SU-DHL-6 (cell line): ENCODE results near the gene NUFIP2.
"Not testable (repeated sequence)": the region's sequence is repeated elsewhere in the genome, so short reads cannot be mapped to it uniquely, and the experiment has no call there.

Experiments
- H2AFZ ChIP-seq: fragments of 200-600 bp; sonication (generic); 2 replicates; pipeline ENCODE4 v1.6.1; 2014; ENCODE audit warnings: low read depth, mild to moderate bottlenecking, moderate library complexity, mixed read lengths, antibody characterized with exemption, low read length; ENCODE audit not compliant: severe bottlenecking
- H3F3A ChIP-seq: fragments of 200-600 bp; shearing (Covaris generic); 2 replicates; pipeline ENCODE4 v1.6.0; 2016; ENCODE audit warnings: antibody characterized with exemption, mild to moderate bottlenecking; ENCODE audit not compliant: insufficient read depth
- H3K27ac ChIP-seq: fragments of 200-600 bp; sonication (generic); 2 replicates; pipeline ENCODE4 v1.5.1; 2016; ENCODE audit warnings: low read depth, mild to moderate bottlenecking, low read length, moderate library complexity, mixed read lengths
- H3K27me3 ChIP-seq: fragments of 200-600 bp; sonication (generic), shearing (Covaris generic); 2 replicates; pipeline ENCODE4 v1.6.0; 2014; ENCODE audit warnings: mild to moderate bottlenecking, low read length
- H3K36me3 ChIP-seq: fragments of 200-600 bp; sonication (generic); 2 replicates; pipeline ENCODE4 v1.6.1; 2014; ENCODE audit warnings: mild to moderate bottlenecking, low read length, mixed read lengths
- H3K4me2 ChIP-seq: fragments of 300-600, 200-600 bp; shearing (Covaris generic), sonication (generic); 2 replicates; pipeline ENCODE4 v1.6.0; 2014; ENCODE audit warnings: low read length, low read depth, mild to moderate bottlenecking; ENCODE audit not compliant: poor library complexity, severe bottlenecking
- H3K4me3 ChIP-seq: fragments of 200-600 bp; sonication (generic); 2 replicates; pipeline ENCODE4 v1.5.1; 2014; ENCODE audit warnings: antibody characterized with exemption, low read length, mild to moderate bottlenecking, mixed read lengths; ENCODE audit not compliant: insufficient read depth, poor library complexity, severe bottlenecking
- H3K79me2 ChIP-seq: fragments of 200-600 bp; sonication (generic); 2 replicates; pipeline ENCODE4 v1.6.1; 2014; ENCODE audit warnings: mild to moderate bottlenecking, low read length, moderate library complexity; ENCODE audit not compliant: insufficient read depth
- H3K9ac ChIP-seq: fragments of 200-600 bp; sonication (generic); 2 replicates; pipeline ENCODE4 v1.7.0; 2014; ENCODE audit warnings: mild to moderate bottlenecking, low read length
- H3K9me2 ChIP-seq: fragments of 200-600 bp; sonication (generic); replicated peaks from 2 replicates; pipeline ENCODE4 v1.6.1; 2014; ENCODE audit warnings: low read length; ENCODE audit not compliant: insufficient read depth
- H3K9me3 ChIP-seq: fragments of 200-600 bp; sonication (generic); 2 replicates; pipeline ENCODE4 v1.6.1; 2014; ENCODE audit warnings: low read length, mixed read lengths; ENCODE audit not compliant: insufficient read depth
- H4K20me1 ChIP-seq: fragments of 200-600 bp; sonication (generic); 2 replicates; pipeline ENCODE4 v1.6.1; 2014; ENCODE audit warnings: low read depth, mild to moderate bottlenecking, antibody characterized with exemption, low read length, moderate library complexity, mixed read lengths
- CTCF ChIP-seq: fragments of 200-600 bp; sonication (generic); IDR thresholded peaks from one replicate; pipeline ENCODE4 v1.5.1; 2017; ENCODE audit warnings: antibody characterized with exemption, mild to moderate bottlenecking, low read length, moderate library complexity; ENCODE audit not compliant: insufficient read depth, poor library complexity, severe bottlenecking
- EZH2phosphoT487 ChIP-seq: fragments of 200-600 bp; sonication (generic), shearing (Covaris generic); conservative IDR thresholded peaks from 2 replicates; pipeline ENCODE4 v1.6.1; 2018; ENCODE audit warnings: mild to moderate bottlenecking, antibody characterized with exemption, low read length, moderate library complexity, mixed read lengths

The NUFIP2 gene

GRCh38 chr17:29278692-29279091, 15.3 kb downstream of the NUFIP2 start:
- Histone ChIP-seq H3K9me3 (no peaks in the 10 kb centered on the region), H3K27ac (no peak overlapping the region), H3K4me2 (no peak overlapping the region), H3F3A (peaks cover 9% of the 10 kb centered on the region; the same call in 1 of the 2 replicates), H3K9ac (no peak overlapping the region), H4K20me1 (peaks cover 70% of the 10 kb centered on the region), H3K4me3 (no peak overlapping the region), H3K79me2 (peaks cover 100% of the 10 kb centered on the region), H3K9me2 (no peaks in the 10 kb centered on the region), H3K36me3 (peaks cover 31% of the 10 kb centered on the region), H2AFZ (no peak overlapping the region), H3K27me3 (no peaks in the 10 kb centered on the region)
- TF ChIP-seq CTCF (no peak), EZH2phosphoT487 (no peak)

DNA sequence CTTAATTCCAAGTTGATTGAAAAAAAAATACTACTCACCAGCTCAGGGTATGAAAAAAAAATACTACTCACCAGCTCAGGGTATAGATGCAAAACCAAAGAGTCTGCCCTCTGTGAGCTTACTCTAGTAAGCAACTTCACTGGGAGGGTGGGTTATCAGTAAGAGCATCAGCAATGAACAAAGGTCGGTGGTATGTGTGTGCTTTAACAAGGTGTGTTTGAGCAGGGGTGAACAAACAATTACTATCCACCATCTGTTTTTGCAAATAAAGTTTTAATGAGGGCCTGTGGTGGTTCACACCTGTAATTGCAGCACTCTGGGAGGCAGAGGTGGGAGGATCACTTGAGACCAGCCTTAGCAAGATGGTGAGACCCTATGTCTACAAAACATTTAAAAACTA, 20.0 kb downstream of the NUFIP2 start:
- Histone ChIP-seq H3K9me2 (no peaks in the 10 kb centered on the region), H3K79me2 (peaks cover 95% of the 10 kb centered on the region), H3K9me3 (no peaks in the 10 kb centered on the region), H3K4me2 (no peak overlapping the region), H3K4me3 (no peak overlapping the region), H3K27me3 (no peaks in the 10 kb centered on the region), H3K9ac (no peak overlapping the region), H4K20me1 (peaks cover 59% of the 10 kb centered on the region), H3K36me3 (peaks cover 34% of the 10 kb centered on the region), H2AFZ (no peak overlapping the region), H3F3A (peaks cover 12% of the 10 kb centered on the region; the same call in 1 of the 2 replicates), H3K27ac (no peak overlapping the region)
- TF ChIP-seq CTCF = no peak
- no peak for TF ChIP-seq EZH2phosphoT487

GRCh38 chr17:29271980-29272379, 22.0 kb downstream of the NUFIP2 start:
- Histone ChIP-seq H3F3A (peaks cover 21% of the 10 kb centered on the region; the same call in 1 of the 2 replicates), H4K20me1 (peaks cover 51% of the 10 kb centered on the region), H3K36me3 (peaks cover 42% of the 10 kb centered on the region), H3K79me2 (peaks cover 93% of the 10 kb centered on the region)
- H3K4me2 ChIP-seq, H2AFZ ChIP-seq, H3K9ac ChIP-seq, H3K9me2 ChIP-seq, H3K9me3 ChIP-seq, H3K27me3 ChIP-seq, H3K4me3 ChIP-seq, H3K27ac ChIP-seq: not testable (repeated sequence)

DNA sequence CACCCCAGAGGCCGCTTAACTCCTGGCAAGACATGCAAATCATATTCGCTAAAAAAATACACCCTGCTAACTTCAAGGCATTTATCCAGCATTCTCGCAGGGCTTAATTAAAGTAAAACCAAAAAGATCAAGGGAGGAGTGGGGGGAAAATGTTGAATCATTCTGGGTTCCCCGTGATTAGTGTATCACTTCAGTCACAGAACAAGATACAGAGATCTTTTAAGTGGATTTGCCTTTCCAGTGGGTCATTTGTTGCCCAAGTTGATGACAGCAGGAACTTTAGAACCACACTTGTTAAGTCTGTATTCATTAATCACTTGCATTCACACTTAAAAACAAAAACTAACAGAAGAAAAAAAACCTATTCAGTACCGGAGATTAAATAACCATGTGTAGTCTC, 30.0 kb downstream of the NUFIP2 start:
- Histone ChIP-seq H3K4me3 (no peak overlapping the region), H3K4me2 (no peak overlapping the region), H3F3A (peaks cover 49% of the 10 kb centered on the region), H3K79me2 (peaks cover 52% of the 10 kb centered on the region), H3K27me3 (no peaks in the 10 kb centered on the region), H3K36me3 (peaks cover 65% of the 10 kb centered on the region), H3K9ac (no peak overlapping the region), H3K9me3 (no peaks in the 10 kb centered on the region), H3K9me2 (no peaks in the 10 kb centered on the region), H3K27ac (no peak overlapping the region), H4K20me1 (peaks cover 16% of the 10 kb centered on the region; the same call in 1 of the 2 replicates), H2AFZ (no peak overlapping the region)
- TF ChIP-seq CTCF (no peak), EZH2phosphoT487 (no peak)
